Caco-2 (cell line): ENCODE results near the gene OR2A5. TPM values are rescaled to one million over a fixed set of nuclear protein-coding genes. Genes with fewer than 3 reads are reported as not detected.

Experiments
- BruUV-seq: library from RNA; stranded (reverse); fragments of 400-500 nt; replicated peaks from 2 replicates; lab custom pipeline; 2021; lab: Mats Ljungman, UMichigan
- CTCF ChIA-PET: fragments of 300-600 bp; sonication (Branson Sonifier 250); formaldehyde crosslinking; loops from one replicate; lab custom pipeline; 2022; ENCODE audit warnings: antibody characterized with exemption; lab: Charles Lee
- POLR2A ChIA-PET: fragments of 300-600 bp; sonication (Branson Sonifier 250); formaldehyde crosslinking; loops from one replicate; lab custom pipeline; 2022; ENCODE audit warnings: antibody characterized with exemption; lab: Charles Lee
- DNase-seq, 2 experiments: peaks; one replicate each; pipeline versions ENCODE4 v3.0.0 to v3.0.0-alpha.2; 2020 to 2022
- H3K27me3 ChIP-seq: replicated peaks from 2 replicates; pipeline ENCODE4 v1.6.0; 2011; ENCODE audit warnings: low read length; ENCODE audit not compliant: control insufficient read depth, insufficient read depth
- H3K36me3 ChIP-seq: 2 replicates; pipeline ENCODE4 v1.5.1; 2011; ENCODE audit warnings: low read length; ENCODE audit not compliant: control insufficient read depth, insufficient read depth
- H3K4me1 ChIP-seq: fragments of 250-450 bp; sonication (Bioruptor Pico); 2 replicates; pipeline ENCODE4 v1.5.1; 2020; ENCODE audit warnings: mild to moderate bottlenecking
- H3K4me3 ChIP-seq: 2 replicates; pipeline ENCODE4 v1.5.1; 2011; ENCODE audit warnings: low read depth, mild to moderate bottlenecking, control low read depth, low read length
- H3K9me3 ChIP-seq: fragments of 250-450 bp; sonication (Bioruptor Pico); 2 replicates; pipeline ENCODE4 v1.5.1; 2020; ENCODE audit warnings: mild to moderate bottlenecking, moderate library complexity
- H3K27ac Mint-ChIP-seq: one replicate; pipeline ENCODE4 v1.8.0; 2022; ENCODE audit warnings: mixed read lengths; ENCODE audit not compliant: unreplicated experiment
- H3K27me3 Mint-ChIP-seq: one replicate; pipeline ENCODE4 v1.8.0; 2022; ENCODE audit warnings: mixed read lengths; ENCODE audit not compliant: insufficient read depth, unreplicated experiment
- H3K36me3 Mint-ChIP-seq: one replicate; pipeline ENCODE4 v1.8.0; 2022; ENCODE audit warnings: mild to moderate bottlenecking, mixed read lengths; ENCODE audit not compliant: insufficient read depth, unreplicated experiment
- H3K4me1 Mint-ChIP-seq: one replicate; pipeline ENCODE4 v1.8.0; 2022; ENCODE audit warnings: low read depth, mixed read lengths; ENCODE audit not compliant: unreplicated experiment
- H3K4me3 Mint-ChIP-seq: one replicate; pipeline ENCODE4 v1.8.0; 2022; ENCODE audit warnings: mild to moderate bottlenecking, moderate library complexity, mixed read lengths; ENCODE audit not compliant: unreplicated experiment
- H3K9me3 Mint-ChIP-seq: one replicate; pipeline ENCODE4 v1.8.0; 2022; ENCODE audit warnings: mixed read lengths; ENCODE audit not compliant: unreplicated experiment
- CTCF ChIP-seq, 2 experiments: fragments of 200-600 bp in 1 of 2; IDR thresholded peaks; 1 replicate in 1 of 2; 2 replicates in 1 of 2; pipeline versions ENCODE4 v1.5.1 to v1.8.0; 2011 to 2022; ENCODE audit warnings: antibody characterized with exemption in 1 of 2, control low read depth in 1 of 2, inconsistent platforms in 1 of 2, low read depth in 1 of 2, low read length in 1 of 2, mild to moderate bottlenecking in 1 of 2, moderate library complexity in 1 of 2; ENCODE audit not compliant: insufficient read depth in 1 of 2, severe bottlenecking in 1 of 2, unreplicated experiment in 1 of 2
- intact Hi-C: fragments of 100-400 bp; cut with micrococcal nuclease; formaldehyde crosslinking; loops from one replicate; pipeline ENCODE4 v1.10.0; 2022; ENCODE audit not compliant: unreplicated experiment
- total RNA-seq: library from RNA; stranded (reverse); gene quantifications from 2 replicates; pipeline ENCODE4 v1.2.3, GENCODE V29; 2022

The OR2A5 gene
- total RNA-seq, 1 experiment from 2014 or later = not detected

- Histone ChIP-seq H3K4me1 (peaks cover 41% of the 10 kb centered on the region), H3K4me3 (no peak overlapping the region), H3K27me3 (no peaks in the 10 kb centered on the region), H3K9me3 (peaks cover 8% of the 10 kb centered on the region; the same call in 1 of the 2 replicates), H3K36me3 (no peaks in the 10 kb centered on the region)
- intact Hi-C loops = no loop called here
- H3K27me3 Mint-ChIP-seq = no peaks in the 10 kb centered on the region
- H3K9me3 Mint-ChIP-seq = peaks cover 28% of the 10 kb centered on the region
- no peak overlapping the region for H3K27ac Mint-ChIP-seq
- DNase-seq = no peak
- no peaks in the 10 kb centered on the region for H3K36me3 Mint-ChIP-seq
- no TSS peak for BruUV-seq
- H3K4me3 Mint-ChIP-seq = no peak overlapping the region
- CTCF ChIA-PET = interaction anchor here (1.5 kb wide), 1 partner anchor 106 kb away, joined by 3 read pairs; no protein-coding TSS in a partner anchor
- H3K4me1 Mint-ChIP-seq = peaks cover 42% of the 10 kb centered on the region
- POLR2A ChIA-PET = interaction anchor here (1.8 kb wide), 1 partner anchor 120 kb away, joined by 5 read pairs; the partner anchor contains the start of gene TCAF1
- no peak for TF ChIP-seq CTCF (IDR thresholded peaks at IDR 0.05; ENCODE audit: insufficient read depth in 1 of 2, low read depth in 1 of 2, low read length in 1 of 2, severe bottlenecking in 1 of 2, unreplicated experiment in 1 of 2)
Observed at GRCh38 chr7:144022169-144022568, 26.6 kb upstream of the OR2A5 start.

- ChIA-PET CTCF (interaction anchor here (0.7 to 1.5 kb wide), 2 partner anchors 105 to 122 kb away, joined by 3 to 9 read pairs; partner anchors contain the start of gene TCAF1), POLR2A (interaction anchor here (1.8 kb wide), 1 partner anchor 122 kb away, joined by 5 read pairs; the partner anchor contains the start of gene TCAF1)
- H3K4me3 ChIP-seq = no peak overlapping the region
- BruUV-seq = no TSS peak
- H3K36me3 ChIP-seq = no peaks in the 10 kb centered on the region
- Mint-ChIP-seq H3K4me3 (no peak overlapping the region), H3K4me1 (peaks cover 42% of the 10 kb centered on the region), H3K9me3 (peaks cover 18% of the 10 kb centered on the region), H3K36me3 (no peaks in the 10 kb centered on the region), H3K27ac (no peak overlapping the region), H3K27me3 (no peaks in the 10 kb centered on the region)
- no peaks in the 10 kb centered on the region for H3K27me3 ChIP-seq
- no peak for TF ChIP-seq CTCF (IDR thresholded peaks at IDR 0.05; ENCODE audit: insufficient read depth in 1 of 2, low read depth in 1 of 2, low read length in 1 of 2, severe bottlenecking in 1 of 2, unreplicated experiment in 1 of 2)
- intact Hi-C loops = no loop called here
- H3K4me1 ChIP-seq = peaks cover 43% of the 10 kb centered on the region
- no peak for DNase-seq
- H3K9me3 ChIP-seq = peaks cover 4% of the 10 kb centered on the region; the same call in 1 of the 2 replicates
Observed at GRCh38 chr7:144023171-144023827, 25.4 kb upstream of the OR2A5 start.

GRCh38 chr7:144024213-144024612 is 24.5 kb upstream of the OR2A5 start:
- no peak for DNase-seq
- Mint-ChIP-seq H3K27me3 (no peaks in the 10 kb centered on the region), H3K4me3 (no peak overlapping the region), H3K9me3 (peaks cover 11% of the 10 kb centered on the region), H3K27ac (no peak overlapping the region), H3K4me1 (peaks cover 33% of the 10 kb centered on the region), H3K36me3 (no peaks in the 10 kb centered on the region)
- Histone ChIP-seq H3K27me3 (no peaks in the 10 kb centered on the region), H3K4me3 (no peak overlapping the region), H3K4me1 (peaks cover 37% of the 10 kb centered on the region), H3K9me3 (no peaks in the 10 kb centered on the region), H3K36me3 (no peaks in the 10 kb centered on the region)
- no TSS peak for BruUV-seq
- intact Hi-C loops = no loop called here
- ChIA-PET POLR2A (no interaction called here), CTCF (interaction anchor here (0.5 kb wide), 1 partner anchor 123 kb away, joined by 3 read pairs; the partner anchor contains the start of gene TCAF1)
- no peak for TF ChIP-seq CTCF (IDR thresholded peaks at IDR 0.05; ENCODE audit: insufficient read depth in 1 of 2, low read depth in 1 of 2, low read length in 1 of 2, severe bottlenecking in 1 of 2, unreplicated experiment in 1 of 2)
